ENCODE data around the gene GSTT2B. TPM values are rescaled to one million over a fixed set of nuclear protein-coding genes. Genes with fewer than 3 reads are reported as not detected.

GSTT2B gene
- total RNA-seq, 1 donor from 2014 or later = not detected

- Mint-ChIP-seq H3K27ac (no peak overlapping the region), H3K27me3 (no peaks in the 10 kb centered on the region), H3K36me3 (ENCODE audit: low read depth) (peaks cover 2% of the 10 kb centered on the region), H3K4me1 (peaks cover 13% of the 10 kb centered on the region), H3K4me3 (no peak overlapping the region), H3K9me3 (no peaks in the 10 kb centered on the region)
- ChIA-PET POLR2A (no interaction called here), CTCF (no interaction called here)
- TF ChIP-seq CTCF (IDR thresholded peaks at IDR 0.05) = no peak
- DNase-seq = no peak
- intact Hi-C loops (cut with micrococcal nuclease) = no loop called here
- ATAC-seq (ENCODE audit: low read depth) = no peak
Observed at GRCh38 chr22:24007253-24008021, 46.4 kb upstream of the GSTT2B start.

- DNase-seq (no peak), ATAC-seq (ENCODE audit: low read depth) (no peak)
- intact Hi-C loops (cut with micrococcal nuclease) = no loop called here
- no peak overlapping the region for H3K4me3 Mint-ChIP-seq
- no peak overlapping the region for H3K27ac Mint-ChIP-seq
- POLR2A ChIA-PET = no interaction called here
- TF ChIP-seq CTCF (IDR thresholded peaks at IDR 0.05) = no peak
- CTCF ChIA-PET = no interaction called here
- H3K4me1 Mint-ChIP-seq = peaks cover 10% of the 10 kb centered on the region
- peaks cover 2% of the 10 kb centered on the region for H3K36me3 Mint-ChIP-seq (ENCODE audit: low read depth)
- H3K27me3 Mint-ChIP-seq = no peaks in the 10 kb centered on the region
- no peaks in the 10 kb centered on the region for H3K9me3 Mint-ChIP-seq
Observed at GRCh38 chr22:24006914-24007214, 45.9 kb upstream of the GSTT2B start.

GRCh38 chr22:24006207-24006913 is 45.4 kb upstream of the GSTT2B start:
- CTCF ChIA-PET = no interaction called here
- Mint-ChIP-seq H3K27ac (no peak overlapping the region), H3K36me3 (ENCODE audit: low read depth) (peaks cover 2% of the 10 kb centered on the region), H3K4me1 (peaks cover 7% of the 10 kb centered on the region), H3K27me3 (no peaks in the 10 kb centered on the region), H3K4me3 (no peak overlapping the region), H3K9me3 (no peaks in the 10 kb centered on the region)
- no peak for TF ChIP-seq CTCF (IDR thresholded peaks at IDR 0.05)
- no peak for DNase-seq
- intact Hi-C loops (cut with micrococcal nuclease) = no loop called here
- ATAC-seq (ENCODE audit: low read depth) = no peak
- POLR2A ChIA-PET = no interaction called here

GRCh38 chr22:24005201-24005600 is 44.2 kb upstream of the GSTT2B start, which contains the start of gene GSTT4:
GSTT4 (minus strand) TSS chr22:24005453; CDS start chr22:24005356, 97 bp downstream.
- no peaks in the 10 kb centered on the region for H3K9me3 Mint-ChIP-seq
- ChIA-PET CTCF (no interaction called here), POLR2A (interaction anchor here (0.5 kb wide), 1 partner anchor 558 kb away, joined by 4 read pairs; no protein-coding TSS in a partner anchor)
- H3K27ac Mint-ChIP-seq = no peak within 1 kb of the TSS
- peaks cover 1% of the 10 kb centered on the region for H3K4me1 Mint-ChIP-seq
- no peak within 1 kb of the TSS for H3K4me3 Mint-ChIP-seq
- TF ChIP-seq CTCF (IDR thresholded peaks at IDR 0.05) = no peak
- DNase-seq = no peak
- intact Hi-C loops (cut with micrococcal nuclease) = no loop called here
- no peak for ATAC-seq (ENCODE audit: low read depth)
- no peaks in the 10 kb centered on the region for H3K27me3 Mint-ChIP-seq
- no peaks in the 10 kb centered on the region for H3K36me3 Mint-ChIP-seq (ENCODE audit: low read depth)

GRCh38 chr22:24003887-24004286 is 42.9 kb upstream of the GSTT2B start:
- H3K9me3 Mint-ChIP-seq = no peaks in the 10 kb centered on the region
- CTCF ChIA-PET = no interaction called here
- DNase-seq = no peak
- H3K4me3 Mint-ChIP-seq = no peak overlapping the region
- no peak for ATAC-seq (ENCODE audit: low read depth)
- POLR2A ChIA-PET = no interaction called here
- H3K36me3 Mint-ChIP-seq (ENCODE audit: low read depth) = no peaks in the 10 kb centered on the region
- intact Hi-C loops (cut with micrococcal nuclease) = no loop called here
- TF ChIP-seq CTCF (IDR thresholded peaks at IDR 0.05) = no peak
- H3K27me3 Mint-ChIP-seq = no peaks in the 10 kb centered on the region
- no peaks in the 10 kb centered on the region for H3K4me1 Mint-ChIP-seq
- no peak overlapping the region for H3K27ac Mint-ChIP-seq

Data from activated B cell treated with CpG ODN at 0.5 μM for 24 hours (primary cell).